Caco-2 (cell line): ENCODE results near the gene SPTB. TPM values are rescaled to one million over a fixed set of nuclear protein-coding genes. Genes with fewer than 3 reads are reported as not detected.

ENCODE experiments used
- BruUV-seq: library from RNA; stranded (reverse); fragments of 400-500 nt; replicated peaks from 2 replicates; lab custom pipeline; 2021; lab: Mats Ljungman, UMichigan
- CTCF ChIA-PET: fragments of 300-600 bp; sonication (Branson Sonifier 250); formaldehyde crosslinking; loops from one replicate; lab custom pipeline; 2022; ENCODE audit warnings: antibody characterized with exemption; lab: Charles Lee
- POLR2A ChIA-PET: fragments of 300-600 bp; sonication (Branson Sonifier 250); formaldehyde crosslinking; loops from one replicate; lab custom pipeline; 2022; ENCODE audit warnings: antibody characterized with exemption; lab: Charles Lee
- DNase-seq, 2 experiments: peaks; one replicate each; pipeline versions ENCODE4 v3.0.0 to v3.0.0-alpha.2; 2020 to 2022
- H3K27me3 ChIP-seq: replicated peaks from 2 replicates; pipeline ENCODE4 v1.6.0; 2011; ENCODE audit warnings: low read length; ENCODE audit not compliant: control insufficient read depth, insufficient read depth
- H3K36me3 ChIP-seq: 2 replicates; pipeline ENCODE4 v1.5.1; 2011; ENCODE audit warnings: low read length; ENCODE audit not compliant: control insufficient read depth, insufficient read depth
- H3K4me1 ChIP-seq: fragments of 250-450 bp; sonication (Bioruptor Pico); 2 replicates; pipeline ENCODE4 v1.5.1; 2020; ENCODE audit warnings: mild to moderate bottlenecking
- H3K4me3 ChIP-seq: 2 replicates; pipeline ENCODE4 v1.5.1; 2011; ENCODE audit warnings: low read depth, mild to moderate bottlenecking, control low read depth, low read length
- H3K9me3 ChIP-seq: fragments of 250-450 bp; sonication (Bioruptor Pico); 2 replicates; pipeline ENCODE4 v1.5.1; 2020; ENCODE audit warnings: mild to moderate bottlenecking, moderate library complexity
- H3K27ac Mint-ChIP-seq: one replicate; pipeline ENCODE4 v1.8.0; 2022; ENCODE audit warnings: mixed read lengths; ENCODE audit not compliant: unreplicated experiment
- H3K27me3 Mint-ChIP-seq: one replicate; pipeline ENCODE4 v1.8.0; 2022; ENCODE audit warnings: mixed read lengths; ENCODE audit not compliant: insufficient read depth, unreplicated experiment
- H3K36me3 Mint-ChIP-seq: one replicate; pipeline ENCODE4 v1.8.0; 2022; ENCODE audit warnings: mild to moderate bottlenecking, mixed read lengths; ENCODE audit not compliant: insufficient read depth, unreplicated experiment
- H3K4me1 Mint-ChIP-seq: one replicate; pipeline ENCODE4 v1.8.0; 2022; ENCODE audit warnings: low read depth, mixed read lengths; ENCODE audit not compliant: unreplicated experiment
- H3K4me3 Mint-ChIP-seq: one replicate; pipeline ENCODE4 v1.8.0; 2022; ENCODE audit warnings: mild to moderate bottlenecking, moderate library complexity, mixed read lengths; ENCODE audit not compliant: unreplicated experiment
- H3K9me3 Mint-ChIP-seq: one replicate; pipeline ENCODE4 v1.8.0; 2022; ENCODE audit warnings: mixed read lengths; ENCODE audit not compliant: unreplicated experiment
- intact Hi-C: fragments of 100-400 bp; cut with micrococcal nuclease; formaldehyde crosslinking; loops from one replicate; pipeline ENCODE4 v1.10.0; 2022; ENCODE audit not compliant: unreplicated experiment
- total RNA-seq: library from RNA; stranded (reverse); gene quantifications from 2 replicates; pipeline ENCODE4 v1.2.3, GENCODE V29; 2022
- TF ChIP-seq, protein P1 (sequence below), 2 experiments: fragments of 200-600 bp in 1 of 2; IDR thresholded peaks; 1 replicate in 1 of 2; 2 replicates in 1 of 2; pipeline versions ENCODE4 v1.5.1 to v1.8.0; 2011 to 2022; ENCODE audit warnings: antibody characterized with exemption in 1 of 2, control low read depth in 1 of 2, inconsistent platforms in 1 of 2, low read depth in 1 of 2, low read length in 1 of 2, mild to moderate bottlenecking in 1 of 2, moderate library complexity in 1 of 2; ENCODE audit not compliant: insufficient read depth in 1 of 2, severe bottlenecking in 1 of 2, unreplicated experiment in 1 of 2

SPTB gene
- total RNA-seq, 1 experiment from 2014 or later, result 1.7 TPM

DNA sequence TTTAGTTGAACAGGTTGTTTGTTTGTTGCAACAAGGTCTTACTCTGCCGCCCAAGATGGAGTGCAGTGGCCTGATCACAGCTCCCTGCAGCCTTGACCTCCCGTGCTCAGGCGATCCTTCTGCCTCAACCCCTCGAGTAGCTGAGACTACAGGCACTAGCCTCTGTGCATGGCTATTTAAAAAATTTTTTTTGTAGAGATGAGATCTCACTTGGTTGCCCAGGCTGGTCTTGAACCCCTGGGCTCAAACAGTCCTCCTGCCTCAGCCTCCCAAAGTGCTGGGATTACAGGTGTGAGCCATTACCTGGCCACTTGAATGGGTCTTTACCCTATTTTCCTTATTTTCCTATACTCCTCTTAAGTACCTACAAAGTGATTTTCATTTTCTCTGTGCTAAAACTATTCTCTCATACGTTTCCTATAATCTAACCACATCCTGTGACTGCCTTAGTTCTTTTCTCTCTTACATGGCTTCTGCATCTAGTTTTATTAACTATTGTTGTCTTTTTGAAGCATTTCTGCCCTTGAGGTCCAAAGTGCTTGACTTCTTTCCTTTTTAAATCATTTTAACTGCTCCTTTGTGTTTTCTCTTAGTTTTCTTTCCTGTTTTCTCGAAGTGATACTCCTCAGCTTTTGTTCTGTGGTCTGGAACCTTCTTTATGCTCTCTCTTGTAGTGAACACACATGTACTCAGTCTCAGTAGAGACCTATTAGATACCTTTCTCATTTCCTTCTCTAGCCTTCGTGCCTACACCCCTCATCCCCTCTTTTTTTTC lies 48.7 kb upstream of the SPTB start:
- H3K9me3 ChIP-seq, result no peaks in the 10 kb centered on the region
- Mint-ChIP-seq H3K9me3 (no peaks in the 10 kb centered on the region), H3K27ac (no peak overlapping the region), H3K4me3 (no peak overlapping the region), H3K36me3 (peaks cover 27% of the 10 kb centered on the region), H3K4me1 (peaks cover 6% of the 10 kb centered on the region), H3K27me3 (no peaks in the 10 kb centered on the region)
- H3K4me3 ChIP-seq, result no peak overlapping the region
- no TSS peak for BruUV-seq
- ChIA-PET POLR2A (no interaction called here), CTCF (no interaction called here)
- H3K36me3 ChIP-seq, result peaks cover 2% of the 10 kb centered on the region
- no peaks in the 10 kb centered on the region for H3K27me3 ChIP-seq
- TF ChIP-seq, protein P1, sequence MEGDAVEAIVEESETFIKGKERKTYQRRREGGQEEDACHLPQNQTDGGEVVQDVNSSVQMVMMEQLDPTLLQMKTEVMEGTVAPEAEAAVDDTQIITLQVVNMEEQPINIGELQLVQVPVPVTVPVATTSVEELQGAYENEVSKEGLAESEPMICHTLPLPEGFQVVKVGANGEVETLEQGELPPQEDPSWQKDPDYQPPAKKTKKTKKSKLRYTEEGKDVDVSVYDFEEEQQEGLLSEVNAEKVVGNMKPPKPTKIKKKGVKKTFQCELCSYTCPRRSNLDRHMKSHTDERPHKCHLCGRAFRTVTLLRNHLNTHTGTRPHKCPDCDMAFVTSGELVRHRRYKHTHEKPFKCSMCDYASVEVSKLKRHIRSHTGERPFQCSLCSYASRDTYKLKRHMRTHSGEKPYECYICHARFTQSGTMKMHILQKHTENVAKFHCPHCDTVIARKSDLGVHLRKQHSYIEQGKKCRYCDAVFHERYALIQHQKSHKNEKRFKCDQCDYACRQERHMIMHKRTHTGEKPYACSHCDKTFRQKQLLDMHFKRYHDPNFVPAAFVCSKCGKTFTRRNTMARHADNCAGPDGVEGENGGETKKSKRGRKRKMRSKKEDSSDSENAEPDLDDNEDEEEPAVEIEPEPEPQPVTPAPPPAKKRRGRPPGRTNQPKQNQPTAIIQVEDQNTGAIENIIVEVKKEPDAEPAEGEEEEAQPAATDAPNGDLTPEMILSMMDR (IDR thresholded peaks at IDR 0.05; ENCODE audit: insufficient read depth in 1 of 2, low read depth in 1 of 2, low read length in 1 of 2, severe bottlenecking in 1 of 2, unreplicated experiment in 1 of 2), result no peak
- intact Hi-C loops, result no loop called here
- H3K4me1 ChIP-seq, result peaks cover 7% of the 10 kb centered on the region
- no peak for DNase-seq

DNA sequence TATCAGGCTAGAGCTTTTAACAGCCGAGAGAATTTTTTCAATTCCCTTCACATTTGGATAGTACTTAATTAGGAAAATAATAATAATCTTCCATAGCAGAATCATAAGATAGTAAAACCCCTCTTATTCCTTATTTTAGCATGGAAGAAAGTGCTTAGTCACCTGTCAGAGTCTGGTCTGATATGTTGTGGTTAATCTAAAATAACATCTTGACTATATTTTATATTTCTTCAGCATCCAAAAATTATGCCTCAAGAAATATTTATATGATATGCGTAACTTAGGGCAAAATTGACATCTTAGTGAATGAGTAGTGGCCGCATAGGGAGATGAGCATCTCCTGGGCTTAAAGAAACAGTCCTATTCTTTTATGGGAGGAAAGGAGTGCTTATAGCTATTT lies 47.3 kb upstream of the SPTB start:
- Histone ChIP-seq H3K27me3 (no peaks in the 10 kb centered on the region), H3K36me3 (peaks cover 2% of the 10 kb centered on the region; the same call in 1 of the 2 replicates), H3K4me3 (no peak overlapping the region), H3K9me3 (no peaks in the 10 kb centered on the region), H3K4me1 (peaks cover 5% of the 10 kb centered on the region)
- ChIA-PET CTCF (interaction anchor here (0.8 kb wide), 1 partner anchor 444 kb away, joined by 7 read pairs; no protein-coding TSS in a partner anchor), POLR2A (interaction anchor here (0.5 kb wide), 1 partner anchor 65 kb away, joined by 5 read pairs; no protein-coding TSS in a partner anchor)
- no peaks in the 10 kb centered on the region for H3K27me3 Mint-ChIP-seq
- no peaks in the 10 kb centered on the region for H3K9me3 Mint-ChIP-seq
- DNase-seq, result no peak
- no peak overlapping the region for H3K27ac Mint-ChIP-seq
- H3K36me3 Mint-ChIP-seq, result peaks cover 21% of the 10 kb centered on the region
- peaks cover 6% of the 10 kb centered on the region for H3K4me1 Mint-ChIP-seq
- intact Hi-C loops, result no loop called here
- no peak overlapping the region for H3K4me3 Mint-ChIP-seq
- BruUV-seq, result no TSS peak
- TF ChIP-seq, protein P1 (IDR thresholded peaks at IDR 0.05; ENCODE audit: insufficient read depth in 1 of 2, low read depth in 1 of 2, low read length in 1 of 2, severe bottlenecking in 1 of 2, unreplicated experiment in 1 of 2), result no peak

DNA sequence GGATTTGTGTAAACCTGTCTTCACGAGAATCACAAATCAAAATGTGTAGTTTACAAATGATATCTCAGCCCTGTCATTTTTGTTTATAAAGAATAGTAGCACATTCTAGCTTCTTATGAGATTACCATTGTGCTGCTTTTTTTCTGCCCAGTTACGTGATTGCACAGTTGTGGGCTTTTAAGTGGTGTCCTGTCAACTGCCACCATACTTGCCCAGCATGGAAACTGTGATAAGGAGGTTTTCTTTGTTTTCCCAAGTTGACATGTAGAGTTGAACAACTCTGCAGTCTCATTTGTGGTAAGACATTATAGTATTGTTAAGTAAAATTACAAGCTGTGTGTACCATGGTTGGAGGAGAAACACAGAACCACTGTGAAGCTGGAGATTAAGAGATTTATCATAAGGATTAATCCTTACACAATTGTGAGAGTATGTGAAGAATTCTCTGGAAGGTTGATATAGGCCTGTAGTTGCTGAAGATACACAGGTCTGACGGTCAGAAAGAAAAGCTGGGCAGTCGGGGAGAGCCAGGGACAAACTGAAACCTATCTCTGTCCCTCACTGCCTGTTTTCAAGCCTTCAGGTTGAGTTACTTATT lies 46.8 kb upstream of the SPTB start:
- Histone ChIP-seq H3K9me3 (no peaks in the 10 kb centered on the region), H3K27me3 (no peaks in the 10 kb centered on the region), H3K4me1 (no peaks in the 10 kb centered on the region; the same call in 1 of the 2 replicates), H3K4me3 (no peak overlapping the region), H3K36me3 (peaks cover 2% of the 10 kb centered on the region; the same call in 1 of the 2 replicates)
- Mint-ChIP-seq H3K4me3 (no peak overlapping the region), H3K9me3 (no peaks in the 10 kb centered on the region), H3K27me3 (no peaks in the 10 kb centered on the region), H3K27ac (no peak overlapping the region), H3K4me1 (peaks cover 6% of the 10 kb centered on the region), H3K36me3 (peaks cover 20% of the 10 kb centered on the region)
- TF ChIP-seq, protein P1 (IDR thresholded peaks at IDR 0.05; ENCODE audit: insufficient read depth in 1 of 2, low read depth in 1 of 2, low read length in 1 of 2, severe bottlenecking in 1 of 2, unreplicated experiment in 1 of 2), result no peak
- no TSS peak for BruUV-seq
- CTCF ChIA-PET, result no interaction called here
- intact Hi-C loops, result no loop called here
- POLR2A ChIA-PET, result interaction anchor here (0.5 kb wide), 1 partner anchor 64 kb away, joined by 5 read pairs; no protein-coding TSS in a partner anchor
- DNase-seq, result no peak
